HL-60 (cell line): Measurements from ENCODE around the gene PLCL2.

ENCODE experiments used
- CTCF ChIP-seq: IDR thresholded peaks from one replicate; pipeline ENCODE4 v1.5.1; 2011; ENCODE audit warnings: low read length, control low read depth, inconsistent platforms; ENCODE audit not compliant: insufficient read depth
- POLR2AphosphoS5 ChIP-seq: IDR thresholded peaks from 2 replicates; pipeline ENCODE4 v1.6.1; 2012; ENCODE audit warnings: low read depth
- REST ChIP-seq: IDR thresholded peaks from 2 replicates; pipeline ENCODE4 v1.6.1; 2012; ENCODE audit warnings: low read depth; ENCODE audit not compliant: insufficient replicate concordance

GRCh38 chr3:17075358-17075757 is 190.6 kb downstream of the PLCL2 start:
- TF ChIP-seq REST, result no peak
- no peak for TF ChIP-seq CTCF
- no peak for TF ChIP-seq POLR2AphosphoS5
